Lower leg skin (tissue), 3 donors: Measurements from ENCODE around the gene MRPL39.

Experiments
- CTCF ChIP-seq, 3 donors: fragments of 450-650 bp; IDR thresholded peaks; one replicate each; pipeline ENCODE4 v1.5.1; 2016; ENCODE audit warnings: antibody characterized with exemption in 3 of 3, mild to moderate bottlenecking in 3 of 3, moderate library complexity in 2 of 3
- POLR2A ChIP-seq, 2 donors: fragments of 450-650 bp; IDR thresholded peaks; one replicate each; pipeline ENCODE4 v1.6.1; 2016 to 2017; ENCODE audit warnings: antibody characterized with exemption in 2 of 2, mild to moderate bottlenecking in 1 of 2, moderate library complexity in 1 of 2

GRCh38 chr21:25643486-25643885 is 36.2 kb upstream of the MRPL39 start:
- TF ChIP-seq CTCF (IDR thresholded peaks at IDR 0.05) (no peak), POLR2A (IDR thresholded peaks at IDR 0.05) (no peak)
